Globus pallidus (tissue), 1 donor: ENCODE measurements around the gene RASAL3.
"Not testable (repeated sequence)": the region's sequence is repeated elsewhere in the genome, so short reads cannot be mapped to it uniquely, and the experiment has no call there.

Experiments used
- DNase-seq: peaks from one replicate; pipeline ENCODE4 v3.0.0-alpha.2; 2015; ENCODE audit warnings: low spot score

Gene RASAL3

GRCh38 chr19:15418579-15419412 lies 45.5 kb downstream of the RASAL3 start, which contains the start of gene AKAP8L:
AKAP8L (minus strand) TSS chr19:15418988; CDS start chr19:15418923, 65 bp downstream.
- DNase-seq = peak; percentile 99

- DNase-seq = no peak
Measured at GRCh38 chr19:15418231-15418578, 46.1 kb downstream of the RASAL3 start.

GRCh38 chr19:15417699-15418098 lies 46.6 kb downstream of the RASAL3 start:
- DNase-seq = no peak

- no peak for DNase-seq
Measured at GRCh38 chr19:15412832-15413231, 51.5 kb downstream of the RASAL3 start.

- not testable (repeated sequence) for DNase-seq
Measured at GRCh38 chr19:15411351-15411750, 53.0 kb downstream of the RASAL3 start.

- DNase-seq = peak; percentile 66
Measured at GRCh38 chr19:15404780-15405211, 59.5 kb downstream of the RASAL3 start.

GRCh38 chr19:15404097-15404779 lies 60.1 kb downstream of the RASAL3 start:
- no peak for DNase-seq

- DNase-seq = no peak
Measured at GRCh38 chr19:15403151-15403531, 61.2 kb downstream of the RASAL3 start.

GRCh38 chr19:15402411-15403150 lies 61.8 kb downstream of the RASAL3 start:
- no peak for DNase-seq
